ENCODE results near the gene ACSM5. TPM values are rescaled to one million over a fixed set of nuclear protein-coding genes. Genes with fewer than 3 reads are reported as not detected.

ACSM5 gene
- total and polyA plus RNA-seq, 2 of the 8 experiments (the other 6 are each of a cell fraction or from before 2014, with no cell fraction given) = not detected

DNA sequence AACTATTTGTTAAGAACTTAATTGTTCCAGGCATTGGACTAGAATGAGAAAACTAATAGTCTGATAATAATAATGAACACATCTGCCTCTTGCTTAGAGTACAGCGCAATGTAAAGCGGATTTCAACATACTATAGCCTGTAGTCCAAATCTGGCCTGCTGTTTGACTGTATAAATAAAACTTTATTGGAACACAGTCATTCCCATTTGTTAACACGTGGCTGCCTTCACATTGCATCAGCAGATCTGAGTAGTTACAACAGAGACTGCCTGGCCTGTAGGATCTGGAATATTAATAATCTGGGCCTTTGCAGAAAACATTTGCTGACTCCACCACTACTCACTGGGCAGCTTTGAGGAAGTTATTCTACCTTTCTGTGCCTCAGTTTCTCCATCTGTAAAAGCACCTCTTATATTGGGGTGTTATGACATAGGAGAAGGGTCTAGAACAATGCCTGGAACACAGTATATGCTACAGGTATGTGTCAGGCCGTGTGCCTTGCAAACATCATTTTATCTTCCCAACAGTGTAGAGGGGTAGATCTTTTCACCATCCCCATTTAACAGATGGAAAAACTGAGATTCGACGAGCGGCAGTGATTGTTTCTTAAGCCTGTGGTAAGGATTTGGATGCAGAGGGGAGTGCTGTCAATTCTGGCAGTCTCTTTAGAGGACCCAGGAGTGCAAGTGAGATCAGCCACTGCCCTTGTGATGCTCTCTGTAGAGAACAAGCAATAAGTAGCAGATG is 27.0 kb upstream of the ACSM5 start:
- CTCF ChIA-PET (ENCODE audit: partially characterized antibody) = interaction anchor here (0.6 to 7.6 kb wide), 17 partner anchors 10 to 483 kb away, joined by 3 to 114 read pairs (median 5); no protein-coding TSS in a partner anchor
- no peak for TF ChIP-seq HDAC6 (IDR thresholded peaks at IDR 0.05; ENCODE audit: low read depth, low read length)
- no peak for TF ChIP-seq SIX5 (IDR thresholded peaks at IDR 0.05; ENCODE audit: low read depth, low read length)
- no peak for TF ChIP-seq BRCA1 (IDR thresholded peaks at IDR 0.05; ENCODE audit: low read depth, low read length)
- 0 out of 2 replicates have a peak, but pooled peaks have one; percentile 18 for TF ChIP-seq KDM1A (IDR thresholded peaks at IDR 0.05; ENCODE audit: borderline replicate concordance, low read length)
- TF ChIP-seq RBBP5 (IDR thresholded peaks at IDR 0.05; ENCODE audit: borderline replicate concordance, low read depth, low read length) = no peak
- no peak for TF ChIP-seq SP2 (IDR thresholded peaks at IDR 0.05; ENCODE audit: low read length)
- TF ChIP-seq GABPA (IDR thresholded peaks at IDR 0.05; ENCODE audit: borderline replicate concordance, insufficient read depth, low read length) = no peak

More for the DNA sequence above, 27.0 kb upstream of the ACSM5 start:
- H3K56ac ChIP-seq (replicated peaks; ENCODE audit: insufficient read length, low read depth, low read length) = no peak overlapping the region
- H4K8ac ChIP-seq (ENCODE audit: extremely low read depth, insufficient read depth, low read length) = no peak overlapping the region
- H3K4ac ChIP-seq (replicated peaks; ENCODE audit: insufficient read length, low read depth, low read length) = no peak overlapping the region
- no peaks in the 10 kb centered on the region for H3K36me3 ChIP-seq (ENCODE audit: control insufficient read depth in 2 of 4, insufficient read depth in 4 of 4, low read length in 3 of 4)
- peaks cover 0 to 5% (median 2%) of the 10 kb centered on the region in 4 experiments; a peak in 4 of 7 replicates for H3K4me1 ChIP-seq (replicated peaks in 1 of 4; ENCODE audit: control insufficient read depth in 3 of 4, insufficient read depth in 4 of 4, low read length in 3 of 4)
- 88% methylated on average over 7 of the region's 7 CpGs; no CpG with 5 or more reads in 1 of the 2 experiments for WGBS, 2 experiments (ENCODE audit: extremely low coverage in 1 of 2, insufficient coverage in 1 of 2, insufficient read length in 1 of 2, insufficient replicate concordance in 2 of 2, low coverage in 1 of 2, low lambda C conversion rate in 2 of 2, missing lambda C conversion rate in 1 of 2)
- H4K20me1 ChIP-seq (replicated peaks in 1 of 2; ENCODE audit: control insufficient read depth in 1 of 2, insufficient read depth in 2 of 2, low read length in 2 of 2) = no peaks in the 10 kb centered on the region
- no peak overlapping the region for H3K9ac ChIP-seq (replicated peaks in 1 of 4; ENCODE audit: extremely low read depth in 1 of 4, low read depth in 3 of 4, low read length in 3 of 4)
- no peak overlapping the region for H2BK5ac ChIP-seq (ENCODE audit: low read depth, low read length)
- H3K79me1 ChIP-seq (ENCODE audit: low read depth, low read length) = no peaks in the 10 kb centered on the region; the same call in 1 of the 2 replicates
- H3K27ac ChIP-seq (ENCODE audit: low read depth, low read length) = no peak overlapping the region
- H4K91ac ChIP-seq (replicated peaks; ENCODE audit: insufficient read length, low read length) = no peak overlapping the region
- no peak overlapping the region for H2AFZ ChIP-seq (ENCODE audit: low read length)
- no peaks in the 10 kb centered on the region for H3K79me2 ChIP-seq (ENCODE audit: control insufficient read depth in 1 of 2, insufficient read depth in 2 of 2, low read length in 2 of 2)
- H3K9me3 ChIP-seq (ENCODE audit: insufficient read depth in 2 of 2, low read depth in 1 of 2, low read length in 1 of 2) = no peaks in the 10 kb centered on the region
- H2BK120ac ChIP-seq (replicated peaks; ENCODE audit: low read depth, low read length) = no peak overlapping the region
- H3K23me2 ChIP-seq (ENCODE audit: low read depth, low read length) = peaks cover 2% of the 10 kb centered on the region; the same call in 1 of the 2 replicates
- no peak overlapping the region for H4K5ac ChIP-seq (ENCODE audit: insufficient read length, low read depth, low read length)
- no peak overlapping the region for H2AK5ac ChIP-seq (ENCODE audit: low read depth, low read length)
- POLR2A ChIA-PET (ENCODE audit: partially characterized antibody) = no interaction called here
- no peak overlapping the region for H2BK15ac ChIP-seq (ENCODE audit: low read length)
- no peak overlapping the region for H3K23ac ChIP-seq (ENCODE audit: insufficient read length)
- H3K14ac ChIP-seq (ENCODE audit: insufficient read length) = no peak overlapping the region
- 0 out of 2 replicates have a peak overlapping the region, but pooled peaks have one; percentile 64 for H2BK12ac ChIP-seq (ENCODE audit: low read depth, low read length)
- no peak overlapping the region for H2BK20ac ChIP-seq (ENCODE audit: low read length)
- H3K18ac ChIP-seq (ENCODE audit: extremely low read depth, low read length) = no peak overlapping the region
- no peak for DNase-seq (ENCODE audit: low read depth in 1 of 2, low spot score in 2 of 2)
- FAIRE-seq = no peak
- H3K27me3 ChIP-seq (replicated peaks in 1 of 4; ENCODE audit: control insufficient read depth in 3 of 4, extremely low read depth in 1 of 4, insufficient read depth in 3 of 4, low read length in 3 of 4) = no peaks in the 10 kb centered on the region
- H3K4me2 ChIP-seq (ENCODE audit: insufficient read depth in 1 of 2, low read depth in 2 of 2, low read length in 2 of 2) = no peak overlapping the region
- no peak overlapping the region for H3K4me3 ChIP-seq (ENCODE audit: extremely low read depth in 1 of 4, insufficient read depth in 2 of 4, low read depth in 3 of 4, low read length in 4 of 4)
